GM19025 (cell line): ENCODE results near the gene CDH13.

ENCODE experiments used
- ATAC-seq: cut with Tn5 transposase; IDR thresholded peaks from one replicate; pipeline ENCODE4 v1.9.1; 2021; ENCODE audit warnings: mild to moderate bottlenecking, low read depth, moderate library complexity; ENCODE audit not compliant: unreplicated experiment

The CDH13 gene

DNA sequence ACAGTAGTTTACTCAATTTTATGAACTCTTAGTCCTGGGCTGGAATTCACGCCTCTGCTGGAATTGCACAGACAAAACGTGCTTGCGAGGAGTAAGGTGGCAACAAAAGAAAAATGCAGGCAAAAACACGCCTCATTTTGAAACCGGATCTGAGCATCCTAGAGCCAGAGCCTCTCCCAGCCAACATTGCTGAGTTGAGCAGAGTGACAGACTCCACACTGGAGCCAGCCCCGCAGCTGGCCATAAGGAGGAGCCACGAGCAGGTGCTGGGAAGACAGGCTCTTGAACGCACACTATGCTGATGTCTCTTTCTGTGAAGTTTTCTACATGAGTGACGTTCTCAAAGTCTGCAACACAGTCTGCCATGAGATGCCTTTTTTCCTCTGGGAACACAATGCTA, 1166.4 kb downstream of the CDH13 start:
- no peak for ATAC-seq

GRCh38 chr16:83794860-83795554, 1168.2 kb downstream of the CDH13 start:
- ATAC-seq, result no peak

DNA sequence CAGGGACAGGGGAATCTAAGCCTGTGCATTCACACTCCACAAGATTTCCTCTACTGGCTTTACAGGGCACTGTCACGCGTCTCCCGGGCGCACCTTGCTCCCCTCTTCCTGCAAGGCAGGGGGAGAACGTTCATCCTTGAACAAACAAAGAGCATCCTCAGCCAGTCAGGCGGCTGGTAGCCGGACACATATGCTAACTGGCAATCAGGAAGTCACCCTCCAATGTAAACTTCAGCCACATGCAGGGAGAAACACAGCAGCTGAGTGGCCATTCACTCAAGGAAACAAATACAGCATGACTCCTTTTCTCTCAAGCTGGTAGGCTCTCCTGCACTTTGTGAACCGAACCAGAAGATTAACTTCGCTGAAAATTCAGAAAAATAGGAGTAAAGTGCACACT, 1170.2 kb downstream of the CDH13 start:
- no peak for ATAC-seq

GRCh38 chr16:83799336-83799735, 1172.6 kb downstream of the CDH13 start:
- no peak for ATAC-seq

GRCh38 chr16:83802135-83802534, 1175.4 kb downstream of the CDH13 start:
- peak; percentile 48 for ATAC-seq

DNA sequence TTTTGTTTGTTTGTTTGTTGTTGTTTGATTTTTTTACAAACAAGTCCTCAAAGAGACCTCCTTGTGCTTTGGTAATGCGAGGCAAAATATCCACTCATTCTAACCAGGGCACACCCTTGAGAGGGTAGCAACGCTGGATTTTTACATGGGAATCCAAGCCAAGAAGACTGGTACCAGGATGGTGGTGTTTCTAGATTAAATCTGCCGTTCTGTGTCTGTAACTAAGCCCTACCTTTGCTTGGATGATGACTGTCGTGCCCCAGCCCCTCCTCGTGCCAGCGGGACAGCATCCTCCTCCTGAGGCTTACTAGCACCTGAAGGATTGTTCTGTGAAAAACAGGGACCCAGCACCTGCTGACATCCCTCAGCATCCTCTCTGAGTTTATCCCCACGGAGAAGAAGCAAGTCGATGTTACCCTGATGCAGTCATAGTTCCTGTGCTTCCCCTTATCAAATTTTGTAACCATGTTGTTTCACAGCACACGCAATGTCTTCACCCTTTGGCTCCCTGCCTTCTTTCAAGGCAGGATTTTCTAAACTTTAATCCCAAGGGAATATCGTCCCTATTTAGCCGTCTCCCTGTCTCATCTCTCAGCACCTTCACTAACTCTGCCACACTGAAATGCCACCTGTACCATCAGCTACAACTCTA, 1175.9 kb downstream of the CDH13 start:
- ATAC-seq, result no peak

GRCh38 chr16:83803811-83804210, 1177.0 kb downstream of the CDH13 start:
- no peak for ATAC-seq

- ATAC-seq, result no peak
Observed at GRCh38 chr16:83804366-83804765, 1177.6 kb downstream of the CDH13 start.

- no peak for ATAC-seq
Observed at GRCh38 chr16:83806036-83806435, 1179.3 kb downstream of the CDH13 start.

GRCh38 chr16:83806731-83807130, 1180.0 kb downstream of the CDH13 start:
- no peak for ATAC-seq

GRCh38 chr16:83807327-83807709, 1180.5 kb downstream of the CDH13 start:
- no peak for ATAC-seq

DNA sequence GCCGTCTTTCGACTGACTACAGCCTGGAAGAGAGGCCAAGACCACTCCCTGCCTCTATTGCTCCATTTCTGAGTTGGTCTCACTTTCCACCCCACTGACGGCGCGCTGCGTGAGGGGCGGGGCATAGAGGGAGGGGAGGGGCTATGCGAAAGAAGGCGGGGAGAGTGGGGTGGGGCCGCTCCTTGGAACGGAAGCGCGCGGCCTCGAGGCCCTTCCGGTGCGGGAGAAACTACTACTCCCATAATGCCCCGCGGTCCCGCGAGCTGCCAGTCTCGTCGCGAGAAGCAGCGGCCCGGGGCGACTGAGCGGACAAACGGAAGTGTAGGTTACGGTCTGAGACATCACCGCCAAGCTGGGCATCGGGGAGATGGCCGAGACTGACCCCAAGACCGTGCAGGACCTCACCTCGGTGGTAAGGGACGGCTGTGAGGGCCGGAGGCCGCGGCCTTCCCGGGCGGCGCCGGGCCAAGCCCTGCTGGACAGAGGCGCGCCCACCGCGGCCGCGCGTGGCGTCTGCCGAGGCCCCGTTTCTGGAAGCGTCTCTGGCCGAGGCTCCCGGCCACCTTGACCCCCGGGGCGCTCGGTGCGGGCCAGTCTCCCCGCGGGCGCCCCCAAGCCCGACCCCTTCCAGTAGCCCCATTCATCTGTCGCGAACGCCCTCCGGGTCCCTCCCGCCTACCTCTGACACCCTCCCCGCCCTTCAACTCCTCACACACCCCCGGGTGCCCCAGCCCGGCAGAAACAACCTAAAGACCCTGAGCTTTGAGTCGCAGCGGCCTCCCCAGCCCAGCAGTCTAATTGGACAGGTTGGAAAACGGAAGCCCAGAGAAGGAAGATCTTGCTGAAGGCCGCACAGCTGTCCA, 1181.2 kb downstream of the CDH13 start, which contains the start of gene HSBP1:
Gene HSBP1, plus strand, starts transcription at position 269 of the 863 bp plus-strand sequence. Its CDS starts 99 bp downstream, at position 368.
- ATAC-seq, result peak; percentile 94

- ATAC-seq, result no peak
Observed at GRCh38 chr16:83808573-83809014, 1181.8 kb downstream of the CDH13 start.

GRCh38 chr16:83809092-83809491, 1182.3 kb downstream of the CDH13 start:
- no peak for ATAC-seq

DNA sequence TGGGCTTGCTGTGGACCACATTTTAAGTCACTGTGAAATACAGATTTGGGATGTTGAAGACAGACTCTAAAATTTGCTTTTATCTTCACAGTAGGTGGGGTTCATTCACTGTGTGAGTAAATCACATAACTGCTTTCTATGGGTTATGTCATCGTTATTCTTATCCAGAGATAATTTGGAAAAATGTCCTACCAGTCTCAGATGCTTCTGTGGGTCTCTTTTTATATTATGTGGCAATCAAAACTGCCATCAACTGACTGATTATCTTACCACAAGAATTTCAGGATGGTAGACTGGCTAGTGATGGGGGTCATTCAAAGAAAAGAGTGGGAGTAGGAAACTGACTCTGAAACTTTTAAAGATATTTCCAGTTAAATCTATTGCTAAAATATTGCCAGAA, 1184.1 kb downstream of the CDH13 start:
- ATAC-seq, result no peak

DNA sequence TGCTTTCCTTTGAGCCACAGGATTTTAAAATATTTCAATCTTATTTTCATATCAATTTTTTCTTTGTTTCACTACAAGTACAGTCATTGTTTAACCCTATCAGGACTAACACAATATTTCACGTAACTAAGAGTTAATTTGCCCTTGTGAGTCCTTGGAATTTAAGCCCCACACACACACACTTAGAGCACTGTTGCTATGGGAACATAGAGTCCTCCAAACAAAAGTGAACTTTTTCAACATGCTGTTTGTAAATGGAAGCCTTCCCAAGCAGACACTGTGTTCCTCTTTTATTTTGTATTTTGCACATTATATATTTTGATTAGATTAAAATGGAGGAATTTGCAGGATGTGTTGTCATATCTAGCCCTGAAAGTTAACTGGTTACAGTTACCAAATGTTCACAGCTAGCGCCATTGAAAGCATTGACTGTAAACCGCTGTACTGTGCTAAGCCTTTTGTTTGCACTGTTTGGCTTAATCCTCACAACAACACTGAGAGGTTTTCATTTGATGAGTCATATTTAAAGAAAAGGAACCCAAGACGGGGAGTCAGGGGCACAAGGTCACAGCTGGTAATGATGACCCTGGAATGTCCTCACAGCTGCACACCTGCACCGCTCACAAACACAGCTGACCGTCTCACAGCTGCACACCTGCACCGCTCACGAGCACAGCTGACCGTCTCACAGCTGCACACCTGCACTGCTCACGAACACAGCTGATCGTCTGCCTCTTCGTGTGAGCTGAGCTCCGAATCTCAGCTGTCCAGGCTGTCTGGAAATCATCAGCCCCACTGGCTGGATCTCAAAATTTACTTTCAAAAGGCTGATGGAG, 1187.3 kb downstream of the CDH13 start:
- peak; percentile 66 for ATAC-seq

DNA sequence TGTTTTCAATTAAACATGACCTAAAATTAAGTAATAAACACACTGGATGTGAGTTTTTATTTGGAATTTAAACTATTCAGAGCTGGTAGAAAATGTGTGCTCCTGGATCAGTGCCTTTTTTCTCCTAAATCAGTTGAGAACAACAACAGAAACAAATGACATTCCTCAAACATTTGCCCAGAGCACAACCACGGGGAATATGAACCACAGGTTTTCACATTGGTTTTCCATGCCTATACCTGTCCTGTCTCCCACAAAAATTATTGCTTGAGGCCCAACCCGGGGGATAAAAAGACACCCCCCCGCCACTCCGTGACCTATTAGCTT, 1187.9 kb downstream of the CDH13 start:
- ATAC-seq, result no peak

GRCh38 chr16:83817022-83817421, 1190.3 kb downstream of the CDH13 start:
- no peak for ATAC-seq

- no peak for ATAC-seq
Observed at GRCh38 chr16:83818276-83818675, 1191.5 kb downstream of the CDH13 start.

DNA sequence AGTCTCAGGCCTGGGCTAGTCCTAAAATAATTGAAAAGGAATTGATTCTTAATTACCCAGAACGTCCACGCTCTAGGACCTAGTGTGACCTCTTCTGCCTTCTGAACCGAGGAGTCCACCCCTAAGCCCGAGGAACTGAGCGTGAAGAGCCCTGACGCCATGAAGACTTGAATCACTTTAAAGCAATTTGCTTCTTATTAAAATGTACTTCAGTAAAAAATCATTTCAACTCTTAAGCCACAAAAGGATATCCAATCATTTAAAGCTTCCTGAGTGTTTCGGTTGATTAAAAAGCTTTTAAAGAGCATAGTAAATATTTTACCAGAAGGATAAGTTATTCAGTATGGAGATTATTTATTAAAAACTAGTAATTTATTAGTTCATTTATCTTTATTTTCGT, 1192.6 kb downstream of the CDH13 start:
- no peak for ATAC-seq
